ENCODE results near the gene SCLY.

The SCLY gene

GRCh38 chr2:238104226-238104690 lies 43.5 kb downstream of the SCLY start (continued):
- TF ChIP-seq CSRNP3 (CRISPR knock-in tag; IDR thresholded peaks at IDR 0.05) (no peak), ZNF8 (CRISPR knock-in tag; IDR thresholded peaks at IDR 0.05) (no peak)

GRCh38 chr2:238104691-238105371 lies 44.0 kb downstream of the SCLY start:
- TF ChIP-seq ISL1 (CRISPR knock-in tag; IDR thresholded peaks at IDR 0.05) (no peak), ZNF70 (CRISPR knock-in tag; IDR thresholded peaks at IDR 0.05) (no peak), CSDC2 (CRISPR knock-in tag; IDR thresholded peaks at IDR 0.05) (no peak), ARNTL (CRISPR knock-in tag; IDR thresholded peaks at IDR 0.05; ENCODE audit: borderline replicate concordance, low read depth) (no peak), POU6F1 (CRISPR knock-in tag; IDR thresholded peaks at IDR 0.05; ENCODE audit: borderline replicate concordance, low read depth) (no peak), CSRNP3 (CRISPR knock-in tag; IDR thresholded peaks at IDR 0.05) (no peak), ZNF565 (CRISPR knock-in tag; conservative IDR thresholded peaks at IDR 0.05; ENCODE audit: low read depth) (no peak), PPARA (CRISPR knock-in tag; IDR thresholded peaks at IDR 0.05; ENCODE audit: borderline replicate concordance) (no peak), TSHZ2 (CRISPR knock-in tag; IDR thresholded peaks at IDR 0.05) (no peak), ZFP30 (CRISPR knock-in tag; IDR thresholded peaks at IDR 0.05) (no peak)
- ATAC-seq, result no peak

- TF ChIP-seq CSDC2 (CRISPR knock-in tag; IDR thresholded peaks at IDR 0.05) (no peak), ZC3H10 (CRISPR knock-in tag; IDR thresholded peaks at IDR 0.05) (no peak), ZNF8 (CRISPR knock-in tag; IDR thresholded peaks at IDR 0.05) (no peak), TOX (CRISPR knock-in tag; IDR thresholded peaks at IDR 0.05; ENCODE audit: borderline replicate concordance) (no peak), PPARA (CRISPR knock-in tag; IDR thresholded peaks at IDR 0.05; ENCODE audit: borderline replicate concordance) (no peak), ARNTL (CRISPR knock-in tag; IDR thresholded peaks at IDR 0.05; ENCODE audit: borderline replicate concordance, low read depth) (no peak), TSHZ2 (CRISPR knock-in tag; IDR thresholded peaks at IDR 0.05) (no peak)
Observed at GRCh38 chr2:238105506-238106338, 44.9 kb downstream of the SCLY start.

GRCh38 chr2:238106339-238106697 lies 45.5 kb downstream of the SCLY start:
- ATAC-seq, result peak; percentile 12; the same call in 2 of the 3 replicates
- TF ChIP-seq ARNTL (CRISPR knock-in tag; IDR thresholded peaks at IDR 0.05; ENCODE audit: borderline replicate concordance, low read depth) (no peak), PPARA (CRISPR knock-in tag; IDR thresholded peaks at IDR 0.05; ENCODE audit: borderline replicate concordance) (no peak), TSHZ2 (CRISPR knock-in tag; IDR thresholded peaks at IDR 0.05) (no peak), ZFP3 (CRISPR knock-in tag; IDR thresholded peaks at IDR 0.05) (no peak), ZNF8 (CRISPR knock-in tag; IDR thresholded peaks at IDR 0.05) (no peak), ISL1 (CRISPR knock-in tag; IDR thresholded peaks at IDR 0.05) (no peak), BACH2 (CRISPR knock-in tag; IDR thresholded peaks at IDR 0.05; ENCODE audit: borderline replicate concordance) (no peak), ZNF565 (CRISPR knock-in tag; conservative IDR thresholded peaks at IDR 0.05; ENCODE audit: low read depth) (no peak), SNAI2 (CRISPR knock-in tag; IDR thresholded peaks at IDR 0.05) (no peak), POU6F1 (CRISPR knock-in tag; IDR thresholded peaks at IDR 0.05; ENCODE audit: borderline replicate concordance, low read depth) (no peak), TOX (CRISPR knock-in tag; IDR thresholded peaks at IDR 0.05; ENCODE audit: borderline replicate concordance) (no peak)

More at GRCh38 chr2:238105506-238106338, 44.9 kb downstream of the SCLY start:
- ATAC-seq, result no peak

Data from SK-N-SH treated with all-trans-retinoic acid at 6 μM for 48 hours (cell line).